Measurements from ENCODE around the gene DUOX2.
"Not testable (repeated sequence)": the region's sequence is repeated elsewhere in the genome, so short reads cannot be mapped to it uniquely, and the experiment has no call there.

DNA sequence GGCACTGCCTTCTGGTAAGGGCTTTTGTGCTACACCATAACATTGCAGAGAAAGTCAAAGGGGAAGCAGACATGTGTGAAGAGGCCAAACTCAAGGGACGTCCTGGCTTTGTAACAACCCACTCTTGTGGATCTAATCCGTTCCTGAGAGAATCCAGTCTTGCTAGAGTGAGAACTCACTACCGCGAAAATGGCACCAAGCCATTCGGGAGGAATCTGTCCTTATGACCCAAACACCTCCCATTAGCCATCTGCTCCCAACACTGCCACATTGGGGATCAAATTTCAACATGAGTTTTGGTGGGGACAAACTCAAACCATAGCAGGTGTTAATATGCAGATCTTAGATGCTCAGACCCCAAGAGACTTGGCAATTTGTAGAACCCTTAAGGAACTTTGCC lies 34.8 kb downstream of the DUOX2 start:
- TF ChIP-seq CTCF, POLR2A (IDR thresholded peaks at IDR 0.05): not testable (repeated sequence)
